Retinal pigment epithelial cell (primary cell): ENCODE results near the gene PAX5.

Experiments
- DNase-seq: peaks from one replicate; pipeline ENCODE4 v3.0.0-alpha.2; 2010; ENCODE audit warnings: low read depth
- H3K4me3 ChIP-seq: 2 replicates; pipeline ENCODE4 v1.5.1; 2011; ENCODE audit warnings: mild to moderate bottlenecking, low read length, control low read depth, moderate library complexity
- CTCF ChIP-seq: conservative IDR thresholded peaks from 2 replicates; pipeline ENCODE4 v1.5.1; 2011; ENCODE audit warnings: low read depth, low read length, control low read depth, inconsistent platforms

The PAX5 gene

GRCh38 chr9:36833954-36834353, 200.1 kb downstream of the PAX5 start:
- H3K4me3 ChIP-seq = no peak overlapping the region
- no peak for DNase-seq
- TF ChIP-seq CTCF = peak; percentile 6

GRCh38 chr9:36832164-36832795, 201.8 kb downstream of the PAX5 start:
- no peak for DNase-seq
- TF ChIP-seq CTCF = no peak

GRCh38 chr9:36831381-36832161, 202.5 kb downstream of the PAX5 start:
- TF ChIP-seq CTCF = no peak
- H3K4me3 ChIP-seq = no peak overlapping the region
- no peak for DNase-seq

More at GRCh38 chr9:36832164-36832795, 201.8 kb downstream of the PAX5 start:
- no peak overlapping the region for H3K4me3 ChIP-seq

GRCh38 chr9:36828611-36829013, 205.5 kb downstream of the PAX5 start:
- DNase-seq = no peak
- TF ChIP-seq CTCF = no peak
- H3K4me3 ChIP-seq = no peak overlapping the region

- H3K4me3 ChIP-seq = no peak overlapping the region
- TF ChIP-seq CTCF = no peak
- DNase-seq = no peak
Measured at GRCh38 chr9:36827593-36827992, 206.5 kb downstream of the PAX5 start.

GRCh38 chr9:36826581-36826980, 207.5 kb downstream of the PAX5 start:
- H3K4me3 ChIP-seq = no peak overlapping the region
- DNase-seq = no peak
- no peak for TF ChIP-seq CTCF

- DNase-seq = no peak
- no peak overlapping the region for H3K4me3 ChIP-seq
- TF ChIP-seq CTCF = no peak
Measured at GRCh38 chr9:36825179-36825578, 208.9 kb downstream of the PAX5 start.
